Esophagus muscularis mucosa (tissue), 4 donors: ENCODE measurements around the gene E4F1.

Experiments used
- EP300 ChIP-seq: sonication (generic); formaldehyde crosslinking; IDR thresholded peaks from one replicate; pipeline ENCODE4 v1.6.1; 2017; ENCODE audit warnings: antibody characterized with exemption
- POLR2A ChIP-seq: fragments of 450-650 bp; IDR thresholded peaks from one replicate; pipeline ENCODE4 v1.6.1; 2017; ENCODE audit warnings: antibody characterized with exemption, moderate library complexity, mild to moderate bottlenecking, low read depth
- POLR2AphosphoS5 ChIP-seq, 2 donors: sonication (generic); formaldehyde crosslinking; IDR thresholded peaks; one replicate each; pipeline ENCODE4 v1.6.1; 2017; ENCODE audit warnings: antibody characterized with exemption in 2 of 2
- TF ChIP-seq, protein P1 (sequence below), 3 experiments: fragments of 200-600 bp in 2 of 3; fragments of 450-650 bp in 1 of 3; sonication (generic) in 2 of 3; IDR thresholded peaks; one replicate each; pipeline ENCODE4 v1.5.1; 2017 to 2019; ENCODE audit warnings: antibody characterized with exemption in 3 of 3, mild to moderate bottlenecking in 2 of 3, moderate library complexity in 1 of 3

DNA sequence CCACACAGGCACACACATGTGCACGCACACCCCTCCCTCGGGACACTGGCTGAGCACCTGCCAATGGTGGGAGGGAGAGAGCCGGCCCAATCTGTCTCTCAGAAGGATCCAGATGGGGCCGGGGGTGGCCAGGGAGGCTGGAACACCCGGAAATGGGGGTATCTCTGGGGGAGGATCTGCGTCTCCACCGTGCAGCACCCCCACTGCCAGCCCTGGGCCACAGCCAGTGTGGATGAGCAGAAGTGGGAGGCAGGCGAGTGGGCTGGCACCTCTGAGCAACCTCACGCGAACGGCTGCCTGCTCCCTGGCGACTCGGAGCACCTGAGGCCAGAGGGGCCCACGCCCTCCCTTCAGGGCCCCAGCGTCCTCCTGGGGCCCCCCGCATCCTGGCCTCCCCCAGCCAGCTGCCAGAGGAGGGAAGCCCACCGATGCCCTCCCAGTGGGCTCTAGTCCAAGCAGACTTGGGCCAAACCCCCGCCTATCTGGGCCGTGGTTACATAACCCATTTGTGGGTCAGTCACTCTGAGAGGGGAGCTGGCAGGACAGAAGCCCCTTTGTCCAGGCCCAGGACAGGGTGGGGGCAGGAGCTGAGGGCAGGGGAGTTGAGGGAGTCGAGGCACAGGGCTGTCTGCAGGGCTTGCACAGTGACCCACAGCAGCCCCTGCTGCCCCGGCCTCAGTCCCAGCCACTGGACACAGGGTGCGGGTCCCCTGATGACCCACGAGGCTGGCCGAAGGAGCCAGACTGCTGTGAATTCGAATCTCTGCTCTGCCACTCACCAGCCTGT lies 32.5 kb upstream of the E4F1 start:
- TF ChIP-seq, protein P1, sequence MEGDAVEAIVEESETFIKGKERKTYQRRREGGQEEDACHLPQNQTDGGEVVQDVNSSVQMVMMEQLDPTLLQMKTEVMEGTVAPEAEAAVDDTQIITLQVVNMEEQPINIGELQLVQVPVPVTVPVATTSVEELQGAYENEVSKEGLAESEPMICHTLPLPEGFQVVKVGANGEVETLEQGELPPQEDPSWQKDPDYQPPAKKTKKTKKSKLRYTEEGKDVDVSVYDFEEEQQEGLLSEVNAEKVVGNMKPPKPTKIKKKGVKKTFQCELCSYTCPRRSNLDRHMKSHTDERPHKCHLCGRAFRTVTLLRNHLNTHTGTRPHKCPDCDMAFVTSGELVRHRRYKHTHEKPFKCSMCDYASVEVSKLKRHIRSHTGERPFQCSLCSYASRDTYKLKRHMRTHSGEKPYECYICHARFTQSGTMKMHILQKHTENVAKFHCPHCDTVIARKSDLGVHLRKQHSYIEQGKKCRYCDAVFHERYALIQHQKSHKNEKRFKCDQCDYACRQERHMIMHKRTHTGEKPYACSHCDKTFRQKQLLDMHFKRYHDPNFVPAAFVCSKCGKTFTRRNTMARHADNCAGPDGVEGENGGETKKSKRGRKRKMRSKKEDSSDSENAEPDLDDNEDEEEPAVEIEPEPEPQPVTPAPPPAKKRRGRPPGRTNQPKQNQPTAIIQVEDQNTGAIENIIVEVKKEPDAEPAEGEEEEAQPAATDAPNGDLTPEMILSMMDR (IDR thresholded peaks at IDR 0.05): no peak
- TF ChIP-seq POLR2A: no peak
- no peak for TF ChIP-seq POLR2AphosphoS5 (IDR thresholded peaks at IDR 0.05)
- TF ChIP-seq EP300: no peak
